Psoas muscle (tissue), 8 donors: ENCODE data around the gene TANC2. TPM values are rescaled to one million over a fixed set of nuclear protein-coding genes. Genes with fewer than 3 reads are reported as not detected.

Source experiments
- ATAC-seq, 4 donors: fragments of 200-7000 bp; cut with Tn5 transposase; one replicate each; pipeline ENCODE4 v1.9.1; 2020; ENCODE audit warnings: moderate library complexity in 3 of 4, mild to moderate bottlenecking in 2 of 4
- DNase-seq, 2 donors: peaks; one replicate each; pipeline ENCODE4 v3.0.0-alpha.2; 2020
- H3K27ac ChIP-seq: fragments of 200-600 bp; one replicate; pipeline ENCODE4 v1.8.0; 2022
- H3K27me3 ChIP-seq, 3 donors: fragments of 200-600 bp in 1 of 3; one replicate each; pipeline versions ENCODE4 v1.6.1 to v1.8.0; 2013 to 2022; ENCODE audit warnings: low read length in 2 of 3, mild to moderate bottlenecking in 2 of 3, moderate library complexity in 1 of 3; ENCODE audit not compliant: insufficient read depth in 3 of 3
- H3K36me3 ChIP-seq, 2 donors: fragments of 200-600 bp in 1 of 2; one replicate each; pipeline versions ENCODE4 v1.6.1 to v1.8.0; 2013 to 2022; ENCODE audit warnings: low read depth in 1 of 2, mild to moderate bottlenecking in 1 of 2, moderate library complexity in 1 of 2; ENCODE audit not compliant: insufficient read depth in 1 of 2
- H3K4me1 ChIP-seq: fragments of 200-600 bp; one replicate; pipeline ENCODE4 v1.8.0; 2022
- H3K4me3 ChIP-seq: fragments of 200-600 bp; one replicate; pipeline ENCODE4 v1.8.0; 2022; ENCODE audit warnings: mild to moderate bottlenecking
- H3K9me3 ChIP-seq: fragments of 200-600 bp; one replicate; pipeline ENCODE4 v1.8.0; 2022
- CTCF ChIP-seq: fragments of 200-600 bp; IDR thresholded peaks from one replicate; pipeline ENCODE4 v1.8.0; 2022; ENCODE audit warnings: antibody characterized with exemption
- WGBS, 3 donors: extraction: QIAGEN DNeasy Blood & Tissue Kit; methylation state at CpG; one replicate each; pipeline versions ENCODE4 v1.1.6 to v1.1.7; 2013; 5-methylcytosine and 5-hydroxymethylcytosine counted together
- intact Hi-C, 2 donors: fragments of 100-400 bp; cut with DNase I; formaldehyde crosslinking; loops; one replicate each; pipeline versions ENCODE4 v1.11.0 to v1.14.2; 2022
- polyA plus RNA-seq, 3 donors: library from polyadenylated mRNA; stranded (reverse); fragments of 200-250 nt; gene quantifications; one replicate each; pipeline ENCODE4 v1.2.3, GENCODE V29; 2013
- total RNA-seq, 4 donors: library from RNA; stranded (reverse); fragmentation: NEBNext Ultra II Directional in 2 of 4; extraction: Animal tissue kit (Norgen Biotek cat#: 25700) in 2 of 4; gene quantifications; one replicate each; pipeline versions ENCODE4 v1.2.1 to v1.2.4, GENCODE V29; 2021 to 2023
- donor health status: healthy with polysubstance abuse.
- donor health status: DM: no; HTN: no; CAD: no; lungs with moderate emphysema.
- donor health status: Bipolar disorder and iron deficiency.
- donor health status: healthy.
- donor health status: DM: yes; HTN: yes; CAD: no.
- donor health status: DM: no; HTN: no; CAD: no.
- donor health status: DM: no; HTN: no; CAD: no.
- donor health status: DM: yes; HTN: yes; CAD: no.

Gene TANC2
- total and polyA plus RNA-seq, 7 donors: 1.2 to 12.4 (median 6.1) TPM

GRCh38 chr17:62994931-62995330, 28.9 kb downstream of the TANC2 start:
- intact Hi-C loops: loop anchor here in 1 of 2 donors (5.0 kb wide), 1 partner anchor 412 kb away; no protein-coding TSS in a partner anchor
- H3K27ac ChIP-seq: no peak overlapping the region
- no peak overlapping the region for H3K4me3 ChIP-seq
- no peak for DNase-seq
- no peak for ATAC-seq
- no peaks in the 10 kb centered on the region for H3K9me3 ChIP-seq
- no peak for TF ChIP-seq CTCF
- WGBS, 3 donors: 86 to 91% (median 86%) methylated on average over 4 of the region's 4 CpGs
- peaks cover 2% of the 10 kb centered on the region for H3K4me1 ChIP-seq
- H3K36me3 ChIP-seq: no peaks in the 10 kb centered on the region
- no peaks in the 10 kb centered on the region for H3K27me3 ChIP-seq

- DNase-seq (no peak), ATAC-seq (no peak)
- TF ChIP-seq CTCF: peak; percentile 20
- Histone ChIP-seq H3K4me3 (no peak overlapping the region), H3K36me3 (no peaks in the 10 kb centered on the region), H3K27me3 (no peaks in the 10 kb centered on the region), H3K9me3 (no peaks in the 10 kb centered on the region), H3K4me1 (peaks cover 2% of the 10 kb centered on the region), H3K27ac (no peak overlapping the region)
- intact Hi-C loops: loop anchor here in 1 of 2 donors (5.0 kb wide), 1 partner anchor 412 kb away; no protein-coding TSS in a partner anchor
- whole genome bisulfite sequencing, 3 donors: 81 to 86% (median 82%) methylated on average over 3 of the region's 3 CpGs
Measured at GRCh38 chr17:62995377-62995885, 29.4 kb downstream of the TANC2 start.

- Histone ChIP-seq H3K36me3 (no peaks in the 10 kb centered on the region), H3K27me3 (no peaks in the 10 kb centered on the region), H3K9me3 (no peaks in the 10 kb centered on the region), H3K4me3 (no peak overlapping the region), H3K4me1 (peaks cover 2% of the 10 kb centered on the region), H3K27ac (no peak overlapping the region)
- no peak for ATAC-seq
- 78 to 88% (median 79%) methylated on average over 8 of the region's 8 CpGs for WGBS, 3 donors
- TF ChIP-seq CTCF: no peak
- intact Hi-C loops: loop anchor here in 1 of 2 donors (5.0 kb wide), 1 partner anchor 411 kb away; no protein-coding TSS in a partner anchor
- no peak for DNase-seq
Measured at GRCh38 chr17:62996221-62996620, 30.2 kb downstream of the TANC2 start.

GRCh38 chr17:62998166-62998565, 32.1 kb downstream of the TANC2 start:
- intact Hi-C loops: loop anchor here in 1 of 2 donors (5.0 kb wide), 1 partner anchor 409 kb away; no protein-coding TSS in a partner anchor
- no peak overlapping the region for H3K4me3 ChIP-seq
- no peaks in the 10 kb centered on the region for H3K36me3 ChIP-seq
- TF ChIP-seq CTCF: no peak
- peaks cover 2% of the 10 kb centered on the region for H3K4me1 ChIP-seq
- ATAC-seq (no peak), DNase-seq (no peak)
- H3K9me3 ChIP-seq: no peaks in the 10 kb centered on the region
- no peaks in the 10 kb centered on the region for H3K27me3 ChIP-seq
- H3K27ac ChIP-seq: no peak overlapping the region
- WGBS, 3 donors: 32 to 45% (median 38%) methylated on average over 1 of the region's 1 CpG
